ELF-1 (cell line): ENCODE results near the gene FRS2.

Experiments used
- DNase-seq: peaks from one replicate; pipeline ENCODE4 v3.0.0-alpha.2; 2016; ENCODE audit warnings: low read depth, low spot score

The FRS2 gene

GRCh38 chr12:69501154-69501895 lies 31.1 kb downstream of the FRS2 start:
- no peak for DNase-seq

DNA sequence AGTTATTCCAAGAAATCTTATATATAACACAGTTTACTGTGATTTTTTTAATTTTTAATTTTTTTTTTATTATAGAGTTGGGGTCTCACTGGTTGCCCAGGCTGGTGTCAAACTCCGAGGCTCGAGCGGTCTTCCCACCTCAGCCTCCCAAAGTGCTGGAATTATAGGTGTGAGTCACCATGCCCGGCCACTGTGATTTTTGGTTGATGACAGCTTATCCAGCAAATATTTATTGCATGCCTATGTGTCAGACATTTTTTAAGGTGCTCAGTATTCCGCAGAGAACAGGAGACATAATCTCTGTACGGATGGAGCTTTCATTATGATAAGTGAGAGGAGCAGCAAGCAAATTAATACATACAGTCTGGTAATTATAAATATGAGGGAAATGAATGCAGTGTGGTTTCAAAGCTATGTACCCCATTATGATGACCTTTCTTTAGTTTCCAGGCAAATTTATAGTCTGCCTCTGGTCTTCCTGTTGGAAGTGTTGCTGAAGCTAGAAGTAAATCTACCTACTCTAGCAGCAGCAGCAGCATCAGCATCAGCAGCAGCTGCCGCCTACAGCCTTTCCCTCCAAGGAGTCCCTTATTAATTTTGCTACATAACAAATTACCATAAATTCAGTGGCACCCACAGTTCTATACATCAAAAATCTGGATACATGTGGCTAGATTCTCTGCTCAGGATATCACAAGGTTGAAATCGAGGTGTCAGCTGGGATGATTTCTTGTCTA lies 32.3 kb downstream of the FRS2 start:
- DNase-seq, result no peak

- DNase-seq, result no peak
These were observed 37.9 kb downstream of the FRS2 start for GRCh38 chr12:69508091-69508490.

- no peak for DNase-seq
These were observed 38.4 kb downstream of the FRS2 start for GRCh38 chr12:69508621-69509020.

DNA sequence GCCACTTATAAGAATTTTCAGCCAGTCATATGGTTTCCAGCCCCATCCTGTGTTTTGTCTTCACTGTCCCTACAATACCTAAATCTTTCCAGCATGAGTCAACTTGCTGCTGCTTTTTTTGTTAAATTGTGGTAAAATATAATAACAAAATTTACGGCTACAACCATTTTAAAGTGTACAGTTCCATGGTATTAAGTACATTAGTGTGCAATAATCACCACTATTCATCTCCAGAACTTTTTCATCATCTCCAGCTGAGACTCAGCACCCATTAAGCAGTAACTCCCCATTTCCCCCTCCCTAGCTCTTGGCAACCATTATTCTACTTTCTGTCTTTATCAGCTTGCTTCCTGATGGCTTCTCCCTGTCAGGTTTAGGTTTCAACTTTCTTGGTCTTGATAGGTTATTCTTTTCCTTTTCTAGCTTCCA lies 39.1 kb downstream of the FRS2 start:
- no peak for DNase-seq

GRCh38 chr12:69509904-69510827 lies 40.0 kb downstream of the FRS2 start:
- no peak for DNase-seq

GRCh38 chr12:69511016-69511415 lies 40.8 kb downstream of the FRS2 start:
- no peak for DNase-seq

DNA sequence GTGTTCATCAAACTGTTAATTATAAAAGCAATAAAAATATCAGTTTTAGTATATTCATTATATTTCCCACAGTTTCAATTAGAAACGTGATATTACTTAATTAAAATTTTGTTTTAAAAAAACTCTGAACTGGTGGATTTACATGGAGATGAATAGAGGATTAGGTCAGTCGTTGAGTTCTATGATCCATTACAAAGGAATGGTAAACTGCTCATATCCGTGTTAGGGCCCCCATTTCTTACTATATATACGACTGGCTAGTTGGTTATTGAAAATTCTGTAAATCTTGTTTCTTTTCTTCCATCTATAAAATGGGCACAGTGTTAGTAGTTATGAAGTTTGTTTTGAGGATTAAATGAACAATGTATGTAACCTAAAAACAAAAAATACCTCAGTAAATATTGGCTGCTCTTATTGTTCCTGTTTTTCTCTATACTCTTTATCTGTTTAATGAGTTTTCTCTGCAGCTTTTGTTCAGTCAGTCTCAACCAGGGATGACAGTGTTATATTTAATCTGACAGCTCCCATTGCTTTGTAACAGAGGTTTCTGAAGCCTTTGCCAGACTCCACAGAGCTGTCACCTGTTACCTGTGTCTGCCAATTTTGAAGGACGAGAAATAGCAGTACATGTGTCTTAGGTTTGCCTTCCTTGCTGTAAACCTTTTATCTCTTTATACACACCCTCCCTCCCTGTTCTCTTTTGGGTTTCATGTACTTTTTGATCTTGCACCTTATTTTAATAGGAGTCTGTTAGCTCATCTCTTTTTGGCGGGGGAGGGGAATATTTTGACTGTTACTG lies 41.5 kb downstream of the FRS2 start:
- no peak for DNase-seq

GRCh38 chr12:69512820-69513219 lies 42.6 kb downstream of the FRS2 start:
- DNase-seq, result no peak

DNA sequence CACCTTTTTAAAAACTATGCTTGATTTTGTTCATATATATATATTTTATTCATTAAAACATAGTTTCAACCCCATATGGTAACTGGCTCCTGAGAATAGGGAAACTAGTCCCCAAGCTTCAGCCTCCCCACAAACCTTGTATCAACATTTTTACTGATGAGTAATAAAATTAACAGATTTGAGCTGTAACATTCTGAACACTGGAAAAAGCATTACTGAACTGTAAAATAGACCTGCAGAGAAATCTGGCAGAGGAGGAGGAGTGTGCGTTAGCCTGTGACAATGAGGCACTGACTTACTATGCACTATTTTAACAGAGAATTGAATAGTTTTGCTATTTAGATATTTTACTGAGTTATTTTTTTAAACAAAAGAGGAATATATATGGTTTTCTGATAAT lies 43.1 kb downstream of the FRS2 start:
- DNase-seq, result no peak

DNA sequence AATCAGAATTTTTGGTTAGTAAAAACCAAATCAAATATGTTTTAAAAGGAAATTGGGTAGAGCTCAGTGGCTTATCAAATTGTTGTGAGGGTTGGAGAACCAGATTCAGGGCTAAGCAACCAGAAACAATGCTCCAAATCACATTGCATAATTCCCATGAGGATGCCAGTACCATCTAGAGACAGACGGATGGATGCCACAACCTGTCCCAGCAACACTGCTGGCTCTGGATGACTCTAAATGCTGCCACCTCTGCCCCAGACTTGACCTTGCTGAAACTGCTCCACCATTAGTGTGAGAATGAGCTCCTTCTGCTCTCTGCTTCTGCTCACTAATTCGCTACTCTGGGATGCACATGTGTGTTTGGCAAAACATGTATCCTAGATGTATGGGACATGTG lies 43.9 kb downstream of the FRS2 start:
- DNase-seq, result no peak

- DNase-seq, result no peak
These were observed 44.7 kb downstream of the FRS2 start for GRCh38 chr12:69514845-69515244.

GRCh38 chr12:69515394-69515930 lies 45.3 kb downstream of the FRS2 start:
- no peak for DNase-seq

- DNase-seq, result no peak
These were observed 46.8 kb downstream of the FRS2 start for GRCh38 chr12:69516950-69517349.

DNA sequence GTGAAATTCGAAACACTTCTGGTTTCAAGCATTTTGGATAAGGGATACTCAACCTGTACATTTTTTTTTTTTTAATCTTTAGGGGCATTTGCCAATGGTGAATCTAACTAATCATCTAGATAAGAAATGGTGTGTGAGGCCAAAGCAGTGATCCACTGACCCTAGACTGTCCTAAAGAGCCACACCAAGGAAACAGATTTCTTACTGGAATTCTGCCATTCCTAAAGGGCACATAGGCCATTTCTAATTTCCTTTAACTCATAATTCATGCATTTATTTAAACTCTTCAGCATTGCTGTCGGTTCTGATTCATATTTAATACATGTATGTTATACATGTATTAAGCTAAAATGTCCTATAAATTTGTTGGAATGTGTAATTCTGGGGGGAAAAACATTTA lies 47.2 kb downstream of the FRS2 start:
- no peak for DNase-seq

GRCh38 chr12:69519871-69520270 lies 49.7 kb downstream of the FRS2 start:
- DNase-seq, result no peak

GRCh38 chr12:69523433-69524330 lies 53.5 kb downstream of the FRS2 start:
- no peak for DNase-seq

DNA sequence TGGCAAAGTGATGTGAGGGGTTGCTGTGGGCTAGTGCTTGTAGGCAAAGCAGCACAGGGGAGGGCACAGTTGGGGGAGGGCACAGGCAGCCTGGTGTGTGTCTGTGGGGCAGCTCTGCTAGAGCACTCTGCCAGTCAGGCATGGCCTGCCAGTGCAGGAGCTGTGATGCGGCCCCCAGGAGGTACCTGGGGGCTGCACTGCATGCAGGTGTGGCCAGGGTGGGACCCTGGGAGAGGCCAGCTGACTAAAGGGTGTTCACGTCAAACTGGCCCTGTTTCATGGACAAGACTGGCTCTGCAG lies 54.1 kb downstream of the FRS2 start:
- DNase-seq, result no peak

GRCh38 chr12:69524755-69525469 lies 54.7 kb downstream of the FRS2 start:
- no peak for DNase-seq
